ENCODE data around the gene CCR5AS.

CCR5AS gene

DNA sequence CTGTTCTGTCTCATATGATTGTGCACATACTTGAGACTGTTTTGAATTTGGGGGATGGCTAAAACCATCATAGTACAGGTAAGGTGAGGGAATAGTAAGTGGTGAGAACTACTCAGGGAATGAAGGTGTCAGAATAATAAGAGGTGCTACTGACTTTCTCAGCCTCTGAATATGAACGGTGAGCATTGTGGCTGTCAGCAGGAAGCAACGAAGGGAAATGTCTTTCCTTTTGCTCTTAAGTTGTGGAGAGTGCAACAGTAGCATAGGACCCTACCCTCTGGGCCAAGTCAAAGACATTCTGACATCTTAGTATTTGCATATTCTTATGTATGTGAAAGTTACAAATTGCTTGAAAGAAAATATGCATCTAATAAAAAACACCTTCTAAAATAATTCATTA is 31.1 kb downstream of the CCR5AS start:
- Histone ChIP-seq H2BK5ac (ENCODE audit: low read depth, low read length) (no peak overlapping the region), H2AFZ (ENCODE audit: low read length) (no peak overlapping the region), H2AK5ac (ENCODE audit: low read depth, low read length) (no peak overlapping the region), H2BK15ac (ENCODE audit: low read length) (no peak overlapping the region), H3K79me2 (ENCODE audit: control insufficient read depth in 1 of 2, insufficient read depth in 2 of 2, low read length in 2 of 2) (no peaks in the 10 kb centered on the region), H3K27me3 (replicated peaks in 1 of 4; ENCODE audit: control insufficient read depth in 3 of 4, extremely low read depth in 1 of 4, insufficient read depth in 3 of 4, low read length in 3 of 4) (no peaks in the 10 kb centered on the region), H3K18ac (ENCODE audit: extremely low read depth, low read length) (no peak overlapping the region), H3K9me3 (ENCODE audit: insufficient read depth in 2 of 2, low read depth in 1 of 2, low read length in 1 of 2) (no peaks in the 10 kb centered on the region), H2BK120ac (replicated peaks; ENCODE audit: low read depth, low read length) (no peak overlapping the region), H2BK20ac (ENCODE audit: low read length) (no peak overlapping the region), H4K5ac (ENCODE audit: insufficient read length, low read depth, low read length) (no peak overlapping the region), H3K4me2 (ENCODE audit: insufficient read depth in 1 of 2, low read depth in 2 of 2, low read length in 2 of 2) (no peak overlapping the region), H4K91ac (replicated peaks; ENCODE audit: insufficient read length, low read length) (no peak overlapping the region), H4K20me1 (replicated peaks in 1 of 2; ENCODE audit: control insufficient read depth in 1 of 2, insufficient read depth in 2 of 2, low read length in 2 of 2) (no peaks in the 10 kb centered on the region), H3K56ac (replicated peaks; ENCODE audit: insufficient read length, low read depth, low read length) (no peak overlapping the region), H4K8ac (ENCODE audit: extremely low read depth, insufficient read depth, low read length) (no peak overlapping the region), H3K4ac (replicated peaks; ENCODE audit: insufficient read length, low read depth, low read length) (no peak overlapping the region), H3K27ac (ENCODE audit: low read depth, low read length) (no peak overlapping the region), H3K4me3 (ENCODE audit: extremely low read depth in 1 of 4, insufficient read depth in 2 of 4, low read depth in 3 of 4, low read length in 4 of 4) (no peak overlapping the region), H2BK12ac (ENCODE audit: low read depth, low read length) (no peak overlapping the region), H3K36me3 (ENCODE audit: control insufficient read depth in 2 of 4, insufficient read depth in 4 of 4, low read length in 3 of 4) (no peaks in the 10 kb centered on the region), H3K79me1 (ENCODE audit: low read depth, low read length) (no peaks in the 10 kb centered on the region), H3K4me1 (replicated peaks in 1 of 4; ENCODE audit: control insufficient read depth in 3 of 4, insufficient read depth in 4 of 4, low read length in 3 of 4) (peaks cover 1 to 12% (median 6%) of the 10 kb centered on the region in 4 experiments; a peak in 6 of 7 replicates), H3K23ac (ENCODE audit: insufficient read length) (no peak overlapping the region), H3K9ac (replicated peaks in 1 of 4; ENCODE audit: extremely low read depth in 1 of 4, low read depth in 3 of 4, low read length in 3 of 4) (no peak overlapping the region), H3K23me2 (ENCODE audit: low read depth, low read length) (no peaks in the 10 kb centered on the region), H3K14ac (ENCODE audit: insufficient read length) (no peak overlapping the region)
- ChIA-PET CTCF (ENCODE audit: partially characterized antibody) (interaction anchor here (12.9 kb wide), 1 partner anchor 160 kb away, joined by 164 read pairs; no protein-coding TSS in a partner anchor), POLR2A (ENCODE audit: partially characterized antibody) (no interaction called here)
- WGBS, 2 experiments (ENCODE audit: extremely low coverage in 1 of 2, insufficient coverage in 1 of 2, insufficient read length in 1 of 2, insufficient replicate concordance in 2 of 2, low coverage in 1 of 2, low lambda C conversion rate in 2 of 2, missing lambda C conversion rate in 1 of 2): 33% methylated on average over 2 of the region's 2 CpGs; no CpG with 5 or more reads in 1 of the 2 experiments
- FAIRE-seq (no peak), DNase-seq (ENCODE audit: low read depth in 1 of 2, low spot score in 2 of 2) (no peak)
- TF ChIP-seq RNF2 (IDR thresholded peaks at IDR 0.05; ENCODE audit: borderline replicate concordance, low read depth, low read length, missing control alignments, poor library complexity, severe bottlenecking): no peak
- no peak for TF ChIP-seq KDM5A (IDR thresholded peaks at IDR 0.05; ENCODE audit: low read length)
